Hippocampal formation (tissue), 2 donors: ENCODE results near the gene TTC7B.

ENCODE experiments used
- DNase-seq, 2 donors: peaks; one replicate each; lab custom pipeline; 2025; lab: John Stamatoyannopoulos, UW

Gene TTC7B

DNA sequence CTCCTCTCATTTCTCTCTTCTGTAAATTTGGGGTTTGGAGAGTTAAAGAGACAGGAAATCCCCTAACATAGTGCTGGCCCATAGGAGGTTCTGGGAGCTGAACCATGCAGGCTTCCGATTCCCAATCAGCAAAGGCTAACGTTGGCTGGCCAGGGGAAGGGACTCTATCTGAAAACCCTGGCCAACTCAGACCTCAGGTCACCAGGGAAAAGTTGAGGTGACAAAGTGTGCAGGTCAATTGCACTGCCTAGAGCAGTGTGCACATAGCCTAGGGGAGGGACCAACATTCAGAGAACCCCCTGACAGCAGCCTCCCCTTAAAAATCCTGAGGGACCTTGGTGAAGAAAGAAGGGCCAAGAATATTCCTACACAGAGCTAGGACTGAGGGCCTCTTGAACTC, 38.9 kb downstream of the TTC7B start:
- DNase-seq: no peak

DNA sequence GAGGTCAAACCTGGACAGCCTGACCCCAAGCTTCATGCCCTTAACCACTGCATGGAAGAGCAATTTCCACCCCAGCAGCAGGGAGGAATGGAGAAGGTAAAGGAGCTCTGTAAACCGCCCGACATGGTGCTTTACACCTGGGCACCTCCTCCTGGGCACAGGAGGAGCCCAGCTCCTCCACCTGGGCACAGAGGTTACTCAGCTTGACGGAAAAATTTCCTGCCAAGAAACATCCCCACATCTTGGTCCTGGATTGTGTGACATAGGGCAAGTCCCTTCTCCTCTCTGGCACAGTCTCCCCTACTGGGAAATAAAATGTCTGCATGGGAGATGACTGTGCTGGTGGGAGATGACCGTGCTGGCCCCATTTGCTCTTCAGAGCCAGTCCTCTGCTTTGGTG, 40.8 kb downstream of the TTC7B start:
- DNase-seq: no peak

DNA sequence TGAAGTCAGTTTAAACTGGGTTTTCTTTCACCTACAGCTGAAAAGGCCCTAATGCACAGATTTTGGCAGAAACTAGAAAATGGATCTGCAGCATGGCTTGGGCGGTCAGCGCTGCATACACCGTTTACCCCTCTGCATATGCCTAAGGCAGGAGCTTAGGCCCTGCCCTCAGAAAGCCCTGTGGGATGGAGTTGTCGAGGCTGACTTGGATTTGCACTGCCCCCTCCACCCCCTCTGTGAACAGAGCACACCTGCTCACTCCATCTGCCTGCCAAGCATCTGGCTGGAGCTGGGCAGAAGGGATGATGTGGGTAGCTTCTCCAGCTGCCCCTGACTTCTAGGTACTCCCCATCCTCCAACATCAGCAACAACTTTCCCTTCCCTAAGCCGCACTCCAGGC, 41.9 kb downstream of the TTC7B start:
- DNase-seq: no peak

DNA sequence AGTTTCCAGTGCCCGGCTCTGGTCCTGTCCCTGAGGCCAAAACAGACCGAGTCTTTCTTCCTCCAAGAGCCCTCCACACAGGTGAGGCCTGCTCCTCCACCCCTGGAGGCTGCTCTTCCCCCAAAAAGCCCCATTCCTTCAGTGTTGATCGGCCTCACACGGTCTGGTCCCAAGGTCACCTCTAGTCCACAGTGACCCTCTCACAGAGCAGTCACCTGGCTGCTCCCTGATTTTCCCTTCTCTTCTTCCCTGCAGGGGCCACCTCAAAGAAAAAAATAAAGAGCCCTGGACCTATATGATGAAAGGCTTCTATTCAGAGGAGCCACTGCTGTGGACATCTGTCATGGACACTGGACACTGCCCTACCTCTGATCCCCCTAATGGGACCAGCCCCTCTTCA, 42.5 kb downstream of the TTC7B start:
- DNase-seq: no peak

- no peak for DNase-seq
Observed at GRCh38 chr14:90773196-90773486, 43.1 kb downstream of the TTC7B start.

- DNase-seq: no peak
Observed at GRCh38 chr14:90767899-90768298, 48.3 kb downstream of the TTC7B start.

GRCh38 chr14:90760591-90761316, 55.5 kb downstream of the TTC7B start:
- no peak for DNase-seq

GRCh38 chr14:90760078-90760444, 56.2 kb downstream of the TTC7B start:
- DNase-seq: no peak

DNA sequence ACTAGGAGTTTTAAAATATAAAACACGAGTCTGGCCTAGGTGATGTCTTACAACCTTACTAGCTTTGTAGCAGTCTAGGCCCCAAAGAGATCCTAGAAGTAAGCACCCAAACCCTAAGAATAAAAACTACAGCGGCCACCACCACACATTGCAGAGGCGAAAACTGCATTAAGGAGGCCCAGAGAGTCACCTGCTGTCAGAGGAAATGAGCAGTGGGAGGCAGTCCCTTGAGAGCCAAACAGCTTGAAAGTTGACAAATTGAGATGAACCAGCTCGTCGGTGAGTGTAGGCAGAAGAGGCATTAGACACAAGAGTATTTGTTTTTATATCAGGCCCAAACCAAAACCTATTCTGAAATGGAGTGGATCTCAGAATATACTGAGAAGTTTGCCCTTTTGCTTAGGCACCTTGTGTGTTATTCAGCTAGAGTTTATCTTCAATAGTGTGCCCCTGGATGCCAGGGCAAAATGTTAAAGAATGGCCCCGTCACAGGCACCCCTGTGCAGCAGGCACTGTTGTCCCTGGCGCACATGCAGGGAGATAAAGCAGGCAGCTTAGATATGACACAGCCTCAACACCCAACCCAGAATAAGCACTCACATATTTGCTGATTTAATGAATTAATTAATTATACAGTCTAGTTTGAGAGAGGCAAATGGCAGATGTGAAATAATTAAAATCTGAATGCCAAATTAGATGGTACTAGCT, 56.7 kb downstream of the TTC7B start:
- DNase-seq: no peak

DNA sequence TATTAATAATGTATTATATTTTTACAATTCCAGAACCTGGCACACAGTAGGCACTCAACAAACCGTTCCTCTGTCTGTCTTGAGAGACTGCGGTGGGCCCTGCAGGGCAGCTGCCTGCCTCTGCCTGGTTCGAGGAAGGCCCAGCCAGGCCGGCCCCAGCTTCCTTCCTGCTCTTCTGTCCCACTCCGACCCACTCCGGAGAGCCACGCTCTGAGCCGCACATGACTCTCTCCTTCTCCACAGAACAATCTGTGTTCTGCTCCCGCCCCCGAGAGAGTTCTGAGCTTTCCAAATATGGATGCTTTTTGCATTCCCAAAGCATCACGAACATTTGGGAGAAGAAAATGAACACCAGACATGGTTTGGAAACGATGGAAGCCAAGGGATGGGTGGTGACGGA, 57.3 kb downstream of the TTC7B start:
- peak; percentile 34 to 54 for DNase-seq

DNA sequence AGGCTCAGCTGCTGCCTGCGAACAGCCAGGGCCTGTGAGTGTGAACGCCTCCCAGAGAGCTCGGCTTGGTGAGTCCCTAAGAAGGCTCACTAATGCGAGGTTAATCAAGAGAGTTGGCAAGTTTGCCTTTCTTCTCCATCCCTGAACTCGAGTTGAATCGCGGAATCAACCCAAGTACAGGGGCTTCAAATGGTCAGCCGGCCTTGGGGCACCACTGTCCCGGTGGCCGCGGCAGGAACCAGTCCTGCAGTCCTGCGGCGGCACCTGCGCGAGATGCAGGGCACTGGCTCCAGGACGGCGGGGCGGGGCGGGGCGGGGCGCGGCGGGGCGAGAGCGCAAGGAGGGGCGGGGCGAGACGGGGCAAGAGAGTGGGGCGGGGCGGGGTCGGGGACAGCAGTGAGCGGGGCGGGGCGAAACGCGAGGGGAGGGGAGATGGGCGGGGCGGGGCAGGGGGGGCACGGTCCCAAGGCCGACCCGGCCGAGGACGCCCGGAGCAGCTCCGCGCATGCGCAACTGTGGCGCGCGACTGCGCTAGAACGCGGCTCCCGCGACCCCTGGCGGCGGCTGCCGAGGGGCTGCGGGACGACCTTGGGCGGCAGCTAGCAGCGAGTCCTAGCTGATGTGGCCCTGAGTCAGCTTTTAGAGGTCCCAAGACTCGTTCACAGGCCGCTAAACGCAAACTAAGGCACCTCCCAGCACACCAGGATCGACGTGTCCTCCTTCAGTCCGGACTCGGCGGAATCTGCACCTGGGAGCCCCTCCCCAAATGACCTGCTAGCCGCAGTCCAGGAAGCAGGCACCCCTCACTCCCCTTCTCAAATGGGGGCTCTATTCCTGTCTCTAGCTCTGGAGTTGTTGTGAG, 58.0 kb downstream of the TTC7B start:
- DNase-seq: peak; percentile 89 to 90

DNA sequence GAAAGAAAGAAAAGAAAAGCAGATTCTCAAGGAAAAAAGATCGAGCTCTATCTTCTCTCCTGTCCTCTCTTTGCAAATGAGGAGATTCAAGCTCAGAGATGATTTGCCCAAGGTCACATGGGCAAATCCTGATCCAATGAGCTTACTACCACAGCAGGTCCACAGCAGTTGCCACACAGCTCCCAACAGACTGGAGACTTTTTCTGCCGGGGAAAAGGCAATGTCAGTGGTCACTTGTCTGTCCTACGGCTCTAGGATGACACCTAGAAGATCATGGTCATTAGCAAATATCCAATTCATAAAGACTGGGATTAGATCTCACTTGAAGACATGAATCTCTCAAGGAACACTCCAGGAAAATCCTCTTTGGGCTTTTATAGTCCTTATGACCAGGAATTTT, 58.8 kb downstream of the TTC7B start:
- DNase-seq: peak; percentile 73 to 77

DNA sequence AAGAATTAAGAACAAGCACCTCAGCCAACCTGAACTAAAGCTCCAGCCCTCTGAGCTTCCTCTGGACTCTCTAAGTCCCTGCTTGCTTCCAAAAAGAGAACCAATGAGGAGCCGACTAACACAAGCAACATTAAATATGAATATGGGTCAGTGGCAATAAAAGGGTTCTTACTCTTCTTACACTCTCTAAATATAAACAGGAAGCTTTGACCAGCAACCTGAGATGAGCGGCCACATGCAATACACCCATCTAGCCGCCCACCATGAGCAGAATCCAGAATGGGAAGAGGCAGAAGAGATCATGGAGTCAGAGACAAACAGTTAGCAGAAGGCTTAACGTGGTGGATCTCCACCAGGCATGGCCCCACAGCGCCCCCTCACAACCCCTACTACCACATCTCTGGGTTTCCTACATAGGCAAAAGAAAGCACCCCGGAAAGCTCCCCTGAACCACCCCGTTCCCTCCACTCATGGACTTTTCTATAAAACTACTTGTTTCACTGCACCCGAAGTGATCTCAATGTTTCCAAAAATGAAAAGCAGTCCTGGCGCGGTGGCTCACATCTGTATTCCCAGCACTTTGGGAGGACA, 59.4 kb downstream of the TTC7B start:
- DNase-seq: peak; percentile 15 to 44

GRCh38 chr14:90755661-90756304, 60.4 kb downstream of the TTC7B start:
- peak; percentile 20 to 28 for DNase-seq

DNA sequence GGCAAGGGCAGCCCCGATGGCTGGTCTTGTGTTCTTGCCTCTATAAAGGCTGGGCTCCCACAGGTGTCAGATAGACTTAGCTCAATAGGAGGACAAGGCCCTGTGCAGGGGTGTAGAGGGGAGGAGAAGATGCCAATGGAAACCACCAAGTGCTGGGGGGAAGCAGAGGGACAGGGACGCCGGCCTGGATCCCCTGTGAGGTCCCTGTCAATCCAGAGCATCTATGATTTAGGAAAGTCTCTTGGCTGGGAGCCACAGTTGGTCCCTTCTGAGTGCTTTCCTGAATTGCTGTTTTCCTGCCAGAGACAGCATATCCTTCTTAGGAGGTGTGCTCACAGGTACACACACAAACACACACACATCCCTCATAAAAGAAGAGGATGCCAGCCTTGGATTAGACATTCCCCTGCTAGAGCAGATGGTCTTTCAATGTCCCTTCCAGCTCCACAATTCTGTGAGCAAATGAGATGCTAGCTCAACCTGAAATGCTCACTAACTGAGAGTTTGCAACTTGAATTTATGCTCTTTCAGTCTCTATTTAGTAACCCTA, 62.7 kb downstream of the TTC7B start:
- DNase-seq: no peak

GRCh38 chr14:90750701-90751100, 65.5 kb downstream of the TTC7B start:
- no peak for DNase-seq

GRCh38 chr14:90750191-90750590, 66.0 kb downstream of the TTC7B start:
- no peak for DNase-seq

DNA sequence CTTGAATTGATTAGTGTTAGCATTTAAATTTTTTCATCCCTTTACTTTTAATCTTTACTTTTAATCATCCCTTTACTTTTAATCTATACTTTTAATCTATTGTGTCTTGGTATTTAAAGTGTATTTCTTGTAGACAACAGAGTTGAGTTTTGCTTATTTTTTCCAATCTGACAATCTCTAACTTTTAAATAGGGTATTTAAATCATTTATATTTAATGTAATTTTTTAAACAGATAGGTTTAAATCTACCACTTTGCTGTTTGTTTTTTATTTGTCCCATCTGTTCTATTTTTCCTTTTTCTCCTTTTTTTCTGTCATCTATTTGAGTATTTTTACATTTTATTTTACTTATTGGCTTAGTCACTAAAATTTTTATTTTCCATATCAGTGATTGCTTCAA, 68.3 kb downstream of the TTC7B start:
- no peak for DNase-seq

GRCh38 chr14:90743826-90744225, 72.4 kb downstream of the TTC7B start:
- DNase-seq: no peak

GRCh38 chr14:90743425-90743824, 72.8 kb downstream of the TTC7B start:
- DNase-seq: no peak

DNA sequence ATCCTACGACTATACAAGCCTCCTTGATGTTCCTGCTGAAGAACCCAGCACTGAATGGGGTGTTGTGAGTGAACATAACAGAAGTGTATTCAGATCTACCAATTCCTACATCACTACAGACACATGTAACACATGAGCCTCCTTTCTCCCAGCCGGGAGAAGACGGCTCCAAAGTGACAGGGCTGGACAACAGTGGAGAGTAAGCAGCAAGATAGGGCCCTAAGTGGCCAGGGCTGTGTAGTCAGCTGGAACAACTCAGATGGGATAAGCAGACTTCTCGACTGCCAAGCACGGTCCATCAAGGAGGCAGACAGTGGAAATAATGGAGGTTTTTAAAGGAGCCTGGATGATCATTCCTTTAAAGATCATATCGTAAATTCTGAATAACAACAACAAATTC, 73.5 kb downstream of the TTC7B start:
- DNase-seq: peak in 1 of 2 donors; percentile 15

DNA sequence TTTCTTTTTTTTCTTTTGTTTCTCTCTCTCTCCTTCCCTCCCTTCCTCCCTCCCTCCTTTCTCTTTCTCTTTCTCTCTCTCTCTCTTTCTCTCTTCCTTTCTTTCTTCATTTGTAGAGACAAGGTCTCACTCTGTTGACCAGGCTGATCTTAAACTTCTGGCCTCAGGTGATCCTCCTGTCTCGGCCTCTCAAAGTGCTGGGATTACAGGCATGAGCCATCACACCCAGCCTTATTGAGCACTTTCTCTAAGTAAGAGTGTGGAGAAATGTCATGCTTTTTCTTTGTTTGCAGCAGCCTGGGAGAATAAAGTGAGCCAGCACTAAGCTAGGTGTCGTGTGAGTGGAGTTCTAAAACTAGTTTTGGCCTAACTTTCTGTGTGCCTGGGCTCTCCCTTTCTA, 74.0 kb downstream of the TTC7B start:
- no peak for DNase-seq
